HFF-Myc (cell line): ENCODE measurements around the gene MT1M.
"Not testable (repeated sequence)": the region's sequence is repeated elsewhere in the genome, so short reads cannot be mapped to it uniquely, and the experiment has no call there.

ENCODE experiments used
- DNase-seq: peaks from one replicate; pipeline ENCODE4 v3.0.0-alpha.2; 2011; ENCODE audit warnings: low read depth; ENCODE audit errors: extremely low read depth
- H3K4me3 ChIP-seq: replicated peaks from 2 replicates; pipeline ENCODE4 v1.5.1; 2011; ENCODE audit warnings: low read depth, mild to moderate bottlenecking, control low read depth, low read length
- TF ChIP-seq, protein P1 (sequence below): IDR thresholded peaks from 2 replicates; pipeline ENCODE4 v1.5.1; 2012; ENCODE audit warnings: mild to moderate bottlenecking, low read depth, low read length, control low read depth; ENCODE audit errors: missing control alignments

Gene MT1M

DNA sequence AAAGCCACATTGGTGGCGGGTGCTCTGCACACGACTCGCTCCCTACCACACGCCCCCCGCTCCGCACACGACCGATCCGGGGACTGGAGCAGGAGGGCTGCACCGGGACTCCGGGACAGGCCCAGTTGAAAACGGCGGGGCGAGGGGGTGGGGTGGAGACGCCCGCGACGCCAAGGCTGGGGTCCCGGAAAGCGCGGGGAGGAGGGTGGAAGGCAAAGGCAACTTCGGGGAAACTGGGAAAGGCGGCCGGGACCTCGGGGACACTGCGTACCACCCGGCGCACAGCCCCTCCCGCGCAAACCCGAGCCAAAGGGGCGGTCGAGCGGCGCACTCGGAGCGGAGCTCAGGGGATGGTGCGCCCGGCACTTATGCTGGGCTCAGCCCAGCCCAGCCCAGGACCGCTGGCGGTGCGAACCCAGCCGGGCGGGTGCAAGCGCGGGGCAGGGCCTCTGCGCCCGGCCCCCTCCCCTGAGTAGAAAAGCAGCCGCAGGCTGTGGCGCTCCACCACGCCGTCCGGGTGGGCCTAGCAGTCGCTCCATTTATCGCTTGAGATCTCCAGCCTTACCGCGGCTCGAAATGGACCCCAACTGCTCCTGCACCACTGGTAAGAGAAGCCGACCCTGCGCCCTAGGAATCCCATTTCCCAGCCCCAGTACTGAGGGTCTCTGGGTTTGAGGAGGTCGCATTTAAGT, at the start of gene MT1M:
MT1M (plus strand) TSS at position 504 of the 692 bp plus-strand sequence; CDS start at position 577, 73 bp downstream.
- H3K4me3 ChIP-seq, result peak within 1 kb of the TSS; percentile 33
- no peak for DNase-seq
- TF ChIP-seq, protein P1, sequence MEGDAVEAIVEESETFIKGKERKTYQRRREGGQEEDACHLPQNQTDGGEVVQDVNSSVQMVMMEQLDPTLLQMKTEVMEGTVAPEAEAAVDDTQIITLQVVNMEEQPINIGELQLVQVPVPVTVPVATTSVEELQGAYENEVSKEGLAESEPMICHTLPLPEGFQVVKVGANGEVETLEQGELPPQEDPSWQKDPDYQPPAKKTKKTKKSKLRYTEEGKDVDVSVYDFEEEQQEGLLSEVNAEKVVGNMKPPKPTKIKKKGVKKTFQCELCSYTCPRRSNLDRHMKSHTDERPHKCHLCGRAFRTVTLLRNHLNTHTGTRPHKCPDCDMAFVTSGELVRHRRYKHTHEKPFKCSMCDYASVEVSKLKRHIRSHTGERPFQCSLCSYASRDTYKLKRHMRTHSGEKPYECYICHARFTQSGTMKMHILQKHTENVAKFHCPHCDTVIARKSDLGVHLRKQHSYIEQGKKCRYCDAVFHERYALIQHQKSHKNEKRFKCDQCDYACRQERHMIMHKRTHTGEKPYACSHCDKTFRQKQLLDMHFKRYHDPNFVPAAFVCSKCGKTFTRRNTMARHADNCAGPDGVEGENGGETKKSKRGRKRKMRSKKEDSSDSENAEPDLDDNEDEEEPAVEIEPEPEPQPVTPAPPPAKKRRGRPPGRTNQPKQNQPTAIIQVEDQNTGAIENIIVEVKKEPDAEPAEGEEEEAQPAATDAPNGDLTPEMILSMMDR, result no peak

GRCh38 chr16:56582911-56583310, 49.5 kb upstream of the MT1M start:
- DNase-seq, result not testable (repeated sequence)

GRCh38 chr16:56583351-56584168, 48.9 kb upstream of the MT1M start:
- TF ChIP-seq, protein P1, result no peak
- no peak overlapping the region for H3K4me3 ChIP-seq
- no peak for DNase-seq

More at GRCh38 chr16:56582911-56583310, 49.5 kb upstream of the MT1M start:
- H3K4me3 ChIP-seq, result not testable (repeated sequence)

- TF ChIP-seq, protein P1, result no peak
- DNase-seq, result no peak
Observed at GRCh38 chr16:56584276-56584675, 48.2 kb upstream of the MT1M start.

GRCh38 chr16:56588781-56589140, 43.7 kb upstream of the MT1M start:
- peak overlapping the region; percentile 29 for H3K4me3 ChIP-seq
- TF ChIP-seq, protein P1, result no peak
- DNase-seq, result no peak

More at GRCh38 chr16:56584276-56584675, 48.2 kb upstream of the MT1M start:
- H3K4me3 ChIP-seq, result no peak overlapping the region

DNA sequence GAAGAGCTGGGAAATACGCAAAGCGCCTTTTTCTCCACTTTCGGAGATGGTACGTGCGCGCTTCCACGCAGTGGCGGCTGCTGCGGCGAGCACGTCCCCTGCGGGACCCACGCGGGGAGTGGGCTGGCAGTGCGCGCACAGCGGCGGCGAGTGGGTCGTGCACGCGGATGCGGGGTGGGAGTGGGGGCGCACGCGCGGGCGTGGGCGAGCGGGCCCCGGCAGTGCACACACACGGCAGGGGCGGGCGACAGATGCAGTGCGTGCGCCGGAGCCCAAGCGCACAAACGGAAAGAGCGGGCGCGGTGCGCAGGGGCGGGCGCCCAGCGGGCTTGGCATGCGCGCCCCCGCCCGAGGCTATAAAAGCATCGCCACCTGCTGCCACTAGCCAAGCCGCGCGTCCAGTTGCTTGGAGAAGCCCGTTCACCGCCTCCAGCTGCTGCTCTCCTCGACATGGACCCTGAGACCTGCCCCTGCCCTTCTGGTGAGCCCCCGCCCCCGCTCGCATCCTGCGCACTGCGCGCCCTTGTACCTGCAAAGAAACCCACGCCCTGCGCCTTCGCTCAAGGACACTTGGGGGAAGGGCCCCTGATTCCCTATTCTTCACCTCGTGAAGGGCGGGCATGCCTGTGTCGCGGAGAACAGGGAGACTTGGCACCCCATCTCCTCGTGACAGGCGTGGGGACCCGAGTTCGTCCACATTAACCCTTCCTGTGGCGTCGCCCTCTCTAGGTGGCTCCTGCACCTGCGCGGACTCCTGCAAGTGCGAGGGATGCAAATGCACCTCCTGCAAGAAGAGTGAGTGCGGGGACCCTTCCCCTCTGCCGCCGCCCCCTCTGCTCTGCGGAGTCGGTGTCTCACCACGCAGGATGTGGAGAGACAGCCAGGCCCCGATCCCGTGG, 43.1 kb upstream of the MT1M start, which contains the start of gene MT3:
MT3 (plus strand) TSS at position 388 of the 899 bp plus-strand sequence; CDS start at position 451, 63 bp downstream.
- TF ChIP-seq, protein P1, result no peak
- no peak for DNase-seq
- peak within 1 kb of the TSS; percentile 29 for H3K4me3 ChIP-seq
